ENCODE data around the gene CDC26. TPM values are rescaled to one million over a fixed set of nuclear protein-coding genes. Genes with fewer than 3 reads are reported as not detected.
"Not testable (repeated sequence)": the region's sequence is repeated elsewhere in the genome, so short reads cannot be mapped to it uniquely, and the experiment has no call there.

The CDC26 gene
- total and polyA plus RNA-seq, 10 donors: 20.6 to 42.9 (median 29.5) TPM

DNA sequence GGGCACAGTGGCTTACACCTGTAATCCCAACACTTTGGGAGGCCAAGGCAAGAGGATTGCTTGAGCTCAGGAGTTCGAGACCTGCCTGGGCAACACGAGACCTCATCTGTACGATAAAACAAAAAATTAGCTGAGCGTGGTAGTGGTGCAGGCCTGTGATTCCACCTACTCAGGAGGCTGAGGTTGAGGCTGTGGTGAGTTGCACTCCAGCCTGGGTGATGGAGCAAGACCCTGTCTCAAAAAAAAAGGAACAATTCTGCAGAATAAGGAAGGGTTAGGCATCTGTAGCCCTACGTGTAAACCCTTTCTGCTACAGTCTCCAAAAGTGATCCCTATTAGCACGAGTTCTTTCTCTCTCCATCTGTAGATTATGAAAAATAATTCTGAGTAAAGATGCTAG is 19.9 kb downstream of the CDC26 start:
- 56 to 92% (median 70%) methylated on average over 6 of the region's 6 CpGs for WGBS, 5 donors
- TF ChIP-seq, protein P1, sequence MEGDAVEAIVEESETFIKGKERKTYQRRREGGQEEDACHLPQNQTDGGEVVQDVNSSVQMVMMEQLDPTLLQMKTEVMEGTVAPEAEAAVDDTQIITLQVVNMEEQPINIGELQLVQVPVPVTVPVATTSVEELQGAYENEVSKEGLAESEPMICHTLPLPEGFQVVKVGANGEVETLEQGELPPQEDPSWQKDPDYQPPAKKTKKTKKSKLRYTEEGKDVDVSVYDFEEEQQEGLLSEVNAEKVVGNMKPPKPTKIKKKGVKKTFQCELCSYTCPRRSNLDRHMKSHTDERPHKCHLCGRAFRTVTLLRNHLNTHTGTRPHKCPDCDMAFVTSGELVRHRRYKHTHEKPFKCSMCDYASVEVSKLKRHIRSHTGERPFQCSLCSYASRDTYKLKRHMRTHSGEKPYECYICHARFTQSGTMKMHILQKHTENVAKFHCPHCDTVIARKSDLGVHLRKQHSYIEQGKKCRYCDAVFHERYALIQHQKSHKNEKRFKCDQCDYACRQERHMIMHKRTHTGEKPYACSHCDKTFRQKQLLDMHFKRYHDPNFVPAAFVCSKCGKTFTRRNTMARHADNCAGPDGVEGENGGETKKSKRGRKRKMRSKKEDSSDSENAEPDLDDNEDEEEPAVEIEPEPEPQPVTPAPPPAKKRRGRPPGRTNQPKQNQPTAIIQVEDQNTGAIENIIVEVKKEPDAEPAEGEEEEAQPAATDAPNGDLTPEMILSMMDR (IDR thresholded peaks at IDR 0.05 in 8 of 11, conservative IDR thresholded peaks at IDR 0.05 in 3 of 11): no peak
- TF ChIP-seq POLR2A (IDR thresholded peaks at IDR 0.05) (no peak), POLR2AphosphoS5 (IDR thresholded peaks at IDR 0.05) (no peak)
- Histone ChIP-seq H3K4me3 (no peak overlapping the region), H3K36me3 (peaks cover 0 to 51% (median 21%) of the 10 kb centered on the region in 6 donors), H3K4me1 (peaks cover 0 to 15% (median 0%) of the 10 kb centered on the region in 6 donors), H3K27me3 (replicated peaks in 1 of 7) (no peaks in the 10 kb centered on the region), H3K27ac (peak overlapping the region in 2 of 8 donors; percentile 7 to 8), H3K9me3 (peaks cover 0 to 7% (median 2%) of the 10 kb centered on the region in 8 donors)
- intact Hi-C loops (cut with DNase I; ENCODE audit: low total_unique reads): no loop called here
- DNase-seq: no peak

DNA sequence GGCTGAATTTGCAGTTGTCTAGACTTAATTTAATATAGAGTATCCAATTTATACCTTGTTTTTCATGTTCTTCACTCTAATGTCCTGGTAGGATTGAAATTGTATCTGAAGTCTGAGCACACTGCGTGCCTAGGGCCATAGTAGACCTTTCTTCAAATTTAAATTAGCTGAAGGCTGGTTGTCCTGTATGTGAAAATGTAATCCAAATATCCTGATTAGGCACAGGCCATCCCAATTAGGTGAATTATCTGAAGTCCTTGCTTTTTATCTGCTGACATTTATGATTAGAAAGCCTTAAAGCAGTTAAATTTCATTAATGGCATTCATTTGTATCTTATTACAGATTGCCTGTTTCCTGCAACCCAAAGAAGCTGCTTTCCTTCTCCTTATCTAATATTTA is 20.4 kb downstream of the CDC26 start:
- TF ChIP-seq POLR2A (IDR thresholded peaks at IDR 0.05) (no peak), POLR2AphosphoS5 (IDR thresholded peaks at IDR 0.05) (no peak)
- TF ChIP-seq, protein P1 (IDR thresholded peaks at IDR 0.05 in 8 of 11, conservative IDR thresholded peaks at IDR 0.05 in 3 of 11): no peak
- Histone ChIP-seq H3K27me3 (replicated peaks in 1 of 7) (no peaks in the 10 kb centered on the region), H3K9me3 (peaks cover 0 to 7% (median 2%) of the 10 kb centered on the region in 8 donors), H3K4me1 (peaks cover 0 to 15% (median 0%) of the 10 kb centered on the region in 6 donors), H3K4me3 (no peak overlapping the region), H3K27ac (peak overlapping the region in 2 of 8 donors; percentile 7 to 8), H3K36me3 (peaks cover 0 to 47% (median 17%) of the 10 kb centered on the region in 6 donors)
- DNase-seq: no peak
- intact Hi-C loops (cut with DNase I; ENCODE audit: low total_unique reads): no loop called here
- 94 to 98% (median 96%) methylated on average over 1 of the region's 1 CpG for WGBS, 5 donors

- Histone ChIP-seq H3K27ac (no peak overlapping the region), H3K36me3 (peaks cover 0 to 5% (median 0%) of the 10 kb centered on the region in 6 donors), H3K4me3 (no peak overlapping the region), H3K4me1 (peaks cover 0 to 12% (median 0%) of the 10 kb centered on the region in 6 donors), H3K9me3 (peaks cover 0 to 8% (median 2%) of the 10 kb centered on the region in 8 donors), H3K27me3 (replicated peaks in 1 of 7) (no peaks in the 10 kb centered on the region)
- 96 to 100% (median 98%) methylated on average over 2 of the region's 2 CpGs for WGBS, 5 donors
- intact Hi-C loops (cut with DNase I; ENCODE audit: low total_unique reads): no loop called here
- DNase-seq: no peak
- TF ChIP-seq, protein P1 (IDR thresholded peaks at IDR 0.05 in 8 of 11, conservative IDR thresholded peaks at IDR 0.05 in 3 of 11): no peak
- TF ChIP-seq POLR2A (IDR thresholded peaks at IDR 0.05): no peak
- no peak for TF ChIP-seq POLR2AphosphoS5 (IDR thresholded peaks at IDR 0.05)
Observed at GRCh38 chr9:113250807-113251206, 24.6 kb downstream of the CDC26 start.

- DNase-seq; H3K27ac ChIP-seq; intact Hi-C loops (cut with DNase I; ENCODE audit: low total_unique reads); H3K4me3 ChIP-seq; H3K27me3 ChIP-seq (replicated peaks in 1 of 7); H3K36me3 ChIP-seq; H3K4me1 ChIP-seq; H3K9me3 ChIP-seq: not testable (repeated sequence)
- WGBS, 5 donors: 98 to 100% (median 99%) methylated on average over 2 of the region's 2 CpGs
Observed at GRCh38 chr9:113249661-113250060, 25.7 kb downstream of the CDC26 start.

GRCh38 chr9:113247640-113248039 is 27.7 kb downstream of the CDC26 start:
- Histone ChIP-seq H3K4me3 (no peak overlapping the region), H3K36me3 (no peaks in the 10 kb centered on the region), H3K27me3 (replicated peaks in 1 of 7) (no peaks in the 10 kb centered on the region), H3K9me3 (peaks cover 0 to 8% (median 2%) of the 10 kb centered on the region in 8 donors), H3K4me1 (no peaks in the 10 kb centered on the region), H3K27ac (no peak overlapping the region)
- DNase-seq: no peak
- intact Hi-C loops (cut with DNase I; ENCODE audit: low total_unique reads): no loop called here
- TF ChIP-seq, protein P1 (IDR thresholded peaks at IDR 0.05 in 8 of 11, conservative IDR thresholded peaks at IDR 0.05 in 3 of 11): no peak
- TF ChIP-seq POLR2A (IDR thresholded peaks at IDR 0.05) (no peak), POLR2AphosphoS5 (IDR thresholded peaks at IDR 0.05) (no peak)
